SU-DHL-6 (cell line): Measurements from ENCODE around the gene PHACTR1.

Source experiments
- H2AFZ ChIP-seq: fragments of 200-600 bp; sonication (generic); 2 replicates; pipeline ENCODE4 v1.6.1; 2014; ENCODE audit warnings: low read depth, mild to moderate bottlenecking, moderate library complexity, mixed read lengths, antibody characterized with exemption, low read length; ENCODE audit not compliant: severe bottlenecking
- H3F3A ChIP-seq: fragments of 200-600 bp; shearing (Covaris generic); 2 replicates; pipeline ENCODE4 v1.6.0; 2016; ENCODE audit warnings: antibody characterized with exemption, mild to moderate bottlenecking; ENCODE audit not compliant: insufficient read depth
- H3K27ac ChIP-seq: fragments of 200-600 bp; sonication (generic); 2 replicates; pipeline ENCODE4 v1.5.1; 2016; ENCODE audit warnings: low read depth, mild to moderate bottlenecking, low read length, moderate library complexity, mixed read lengths
- H3K27me3 ChIP-seq: fragments of 200-600 bp; sonication (generic), shearing (Covaris generic); 2 replicates; pipeline ENCODE4 v1.6.0; 2014; ENCODE audit warnings: mild to moderate bottlenecking, low read length
- H3K36me3 ChIP-seq: fragments of 200-600 bp; sonication (generic); 2 replicates; pipeline ENCODE4 v1.6.1; 2014; ENCODE audit warnings: mild to moderate bottlenecking, low read length, mixed read lengths
- H3K4me2 ChIP-seq: fragments of 300-600, 200-600 bp; shearing (Covaris generic), sonication (generic); 2 replicates; pipeline ENCODE4 v1.6.0; 2014; ENCODE audit warnings: low read length, low read depth, mild to moderate bottlenecking; ENCODE audit not compliant: poor library complexity, severe bottlenecking
- H3K4me3 ChIP-seq: fragments of 200-600 bp; sonication (generic); 2 replicates; pipeline ENCODE4 v1.5.1; 2014; ENCODE audit warnings: antibody characterized with exemption, low read length, mild to moderate bottlenecking, mixed read lengths; ENCODE audit not compliant: insufficient read depth, poor library complexity, severe bottlenecking
- H3K79me2 ChIP-seq: fragments of 200-600 bp; sonication (generic); 2 replicates; pipeline ENCODE4 v1.6.1; 2014; ENCODE audit warnings: mild to moderate bottlenecking, low read length, moderate library complexity; ENCODE audit not compliant: insufficient read depth
- H3K9ac ChIP-seq: fragments of 200-600 bp; sonication (generic); 2 replicates; pipeline ENCODE4 v1.7.0; 2014; ENCODE audit warnings: mild to moderate bottlenecking, low read length
- H3K9me2 ChIP-seq: fragments of 200-600 bp; sonication (generic); replicated peaks from 2 replicates; pipeline ENCODE4 v1.6.1; 2014; ENCODE audit warnings: low read length; ENCODE audit not compliant: insufficient read depth
- H3K9me3 ChIP-seq: fragments of 200-600 bp; sonication (generic); 2 replicates; pipeline ENCODE4 v1.6.1; 2014; ENCODE audit warnings: low read length, mixed read lengths; ENCODE audit not compliant: insufficient read depth
- H4K20me1 ChIP-seq: fragments of 200-600 bp; sonication (generic); 2 replicates; pipeline ENCODE4 v1.6.1; 2014; ENCODE audit warnings: low read depth, mild to moderate bottlenecking, antibody characterized with exemption, low read length, moderate library complexity, mixed read lengths
- CTCF ChIP-seq: fragments of 200-600 bp; sonication (generic); IDR thresholded peaks from one replicate; pipeline ENCODE4 v1.5.1; 2017; ENCODE audit warnings: antibody characterized with exemption, mild to moderate bottlenecking, low read length, moderate library complexity; ENCODE audit not compliant: insufficient read depth, poor library complexity, severe bottlenecking
- EZH2phosphoT487 ChIP-seq: fragments of 200-600 bp; sonication (generic), shearing (Covaris generic); conservative IDR thresholded peaks from 2 replicates; pipeline ENCODE4 v1.6.1; 2018; ENCODE audit warnings: mild to moderate bottlenecking, antibody characterized with exemption, low read length, moderate library complexity, mixed read lengths

The PHACTR1 gene

GRCh38 chr6:13005994-13006393 is 289.4 kb downstream of the PHACTR1 start:
- Histone ChIP-seq H2AFZ (no peak overlapping the region), H3K79me2 (no peaks in the 10 kb centered on the region), H3F3A (no peaks in the 10 kb centered on the region), H3K9ac (no peak overlapping the region), H3K9me3 (no peaks in the 10 kb centered on the region), H3K27ac (no peak overlapping the region), H3K4me2 (no peak overlapping the region), H3K9me2 (no peaks in the 10 kb centered on the region), H4K20me1 (no peaks in the 10 kb centered on the region), H3K27me3 (no peaks in the 10 kb centered on the region), H3K4me3 (no peak overlapping the region), H3K36me3 (no peaks in the 10 kb centered on the region)
- no peak for TF ChIP-seq EZH2phosphoT487
- TF ChIP-seq CTCF: no peak

- no peak overlapping the region for H3K27ac ChIP-seq
- no peaks in the 10 kb centered on the region for H4K20me1 ChIP-seq
- H3F3A ChIP-seq: no peaks in the 10 kb centered on the region
- no peak overlapping the region for H3K4me2 ChIP-seq
- no peaks in the 10 kb centered on the region for H3K9me3 ChIP-seq
- no peak for TF ChIP-seq CTCF
- no peak for TF ChIP-seq EZH2phosphoT487
- no peaks in the 10 kb centered on the region for H3K27me3 ChIP-seq
- H2AFZ ChIP-seq: no peak overlapping the region
- no peak overlapping the region for H3K4me3 ChIP-seq
- no peaks in the 10 kb centered on the region for H3K79me2 ChIP-seq
- no peaks in the 10 kb centered on the region for H3K9me2 ChIP-seq
- H3K9ac ChIP-seq: no peak overlapping the region
- H3K36me3 ChIP-seq: no peaks in the 10 kb centered on the region
Measured at GRCh38 chr6:13006578-13007300, 290.2 kb downstream of the PHACTR1 start.

- Histone ChIP-seq H3K4me3 (no peak overlapping the region), H3K9ac (no peak overlapping the region), H3K36me3 (no peaks in the 10 kb centered on the region), H3K27me3 (no peaks in the 10 kb centered on the region), H3K9me3 (no peaks in the 10 kb centered on the region), H3K9me2 (no peaks in the 10 kb centered on the region), H2AFZ (no peak overlapping the region), H4K20me1 (no peaks in the 10 kb centered on the region), H3K27ac (no peak overlapping the region), H3F3A (no peaks in the 10 kb centered on the region), H3K79me2 (no peaks in the 10 kb centered on the region), H3K4me2 (no peak overlapping the region)
- TF ChIP-seq CTCF (no peak), EZH2phosphoT487 (no peak)
Measured at GRCh38 chr6:13007744-13008143, 291.2 kb downstream of the PHACTR1 start.
